Activated T-cell treated with anti-CD3 and anti-CD28 coated beads, Interleukin-2, amount 50 U/mL, for 1 hour (primary cell): ENCODE results near the gene CHD2.

Experiments used
- DNase-seq: peaks from one replicate; pipeline ENCODE4 v3.0.0-alpha.2; 2020

Gene CHD2

GRCh38 chr15:93072411-93073394, 172.6 kb downstream of the CHD2 start:
- no peak for DNase-seq

- no peak for DNase-seq
Observed at GRCh38 chr15:93073465-93073952, 173.4 kb downstream of the CHD2 start.

- DNase-seq: no peak
Observed at GRCh38 chr15:93074599-93074998, 174.5 kb downstream of the CHD2 start.

GRCh38 chr15:93076217-93076616, 176.1 kb downstream of the CHD2 start:
- no peak for DNase-seq

- no peak for DNase-seq
Observed at GRCh38 chr15:93076875-93077274, 176.8 kb downstream of the CHD2 start.
